ENCODE measurements around the gene PAQR7.

DNA sequence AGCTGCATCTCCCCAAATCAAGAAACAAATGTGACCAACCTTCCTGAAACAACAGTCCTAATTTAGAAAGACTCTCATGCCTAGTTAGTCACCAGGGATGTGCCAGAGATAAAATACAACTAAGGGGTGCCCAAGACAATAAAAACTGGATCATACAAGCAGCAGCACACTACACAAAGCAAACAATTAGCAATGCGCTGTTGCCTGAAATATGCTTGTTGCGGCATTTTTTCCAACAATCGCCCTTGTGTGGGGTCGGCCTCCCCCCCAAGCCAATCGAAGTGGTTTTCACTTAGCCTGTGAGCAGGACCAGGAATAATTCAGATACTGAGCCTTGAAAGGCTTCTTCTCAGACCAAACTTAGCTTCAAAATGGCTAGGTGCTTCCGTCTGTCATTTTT lies 32.1 kb upstream of the PAQR7 start:
- no peak for TF ChIP-seq POLR2AphosphoS5 (IDR thresholded peaks at IDR 0.05; ENCODE audit: low read depth)
- no peak for TF ChIP-seq CTCF (IDR thresholded peaks at IDR 0.05; ENCODE audit: insufficient read depth, low read length)
- no peak for TF ChIP-seq GABPA (IDR thresholded peaks at IDR 0.05; ENCODE audit: low read depth)
- TF ChIP-seq SPI1 (IDR thresholded peaks at IDR 0.05; ENCODE audit: borderline replicate concordance, low read depth) = no peak
- no peak for TF ChIP-seq REST (IDR thresholded peaks at IDR 0.05; ENCODE audit: insufficient replicate concordance, low read depth)
